ENCODE measurements around the gene HMGN4.
"Not testable (repeated sequence)": the region's sequence is repeated elsewhere in the genome, so short reads cannot be mapped to it uniquely, and the experiment has no call there.

DNA sequence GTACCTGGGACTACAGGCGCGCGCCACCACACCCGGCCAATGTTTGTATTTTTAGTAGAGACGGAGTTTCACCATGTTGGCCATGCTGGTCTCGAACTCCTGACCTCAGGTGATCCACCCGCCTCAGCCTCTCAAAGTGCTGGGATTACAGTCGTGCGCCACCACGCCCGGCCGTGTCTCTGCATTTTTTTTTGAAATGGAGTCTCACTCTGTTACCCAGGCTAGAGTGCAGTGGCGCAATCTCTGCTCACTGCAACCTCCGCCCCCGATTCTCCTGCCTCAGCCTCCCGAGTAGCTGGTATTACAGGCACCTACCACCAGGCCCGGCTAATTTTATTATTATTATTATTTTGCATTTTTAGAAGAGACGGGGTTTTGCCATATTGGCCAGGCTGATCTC, 9.2 kb downstream of the HMGN4 start:
- TF ChIP-seq TARDBP (IDR thresholded peaks at IDR 0.05); ZNF384 (IDR thresholded peaks at IDR 0.05); FOXM1 (IDR thresholded peaks at IDR 0.05; ENCODE audit: borderline replicate concordance); HDGF (IDR thresholded peaks at IDR 0.05; ENCODE audit: borderline replicate concordance); FOXK2 (IDR thresholded peaks at IDR 0.05); SP1 (IDR thresholded peaks at IDR 0.05); NFRKB (IDR thresholded peaks at IDR 0.05); L3MBTL2 (conservative IDR thresholded peaks at IDR 0.05); CTBP1 (IDR thresholded peaks at IDR 0.05; ENCODE audit: borderline replicate concordance); BHLHE40 (IDR thresholded peaks at IDR 0.05; ENCODE audit: borderline replicate concordance): not testable (repeated sequence)
- TF ChIP-seq, protein P1, sequence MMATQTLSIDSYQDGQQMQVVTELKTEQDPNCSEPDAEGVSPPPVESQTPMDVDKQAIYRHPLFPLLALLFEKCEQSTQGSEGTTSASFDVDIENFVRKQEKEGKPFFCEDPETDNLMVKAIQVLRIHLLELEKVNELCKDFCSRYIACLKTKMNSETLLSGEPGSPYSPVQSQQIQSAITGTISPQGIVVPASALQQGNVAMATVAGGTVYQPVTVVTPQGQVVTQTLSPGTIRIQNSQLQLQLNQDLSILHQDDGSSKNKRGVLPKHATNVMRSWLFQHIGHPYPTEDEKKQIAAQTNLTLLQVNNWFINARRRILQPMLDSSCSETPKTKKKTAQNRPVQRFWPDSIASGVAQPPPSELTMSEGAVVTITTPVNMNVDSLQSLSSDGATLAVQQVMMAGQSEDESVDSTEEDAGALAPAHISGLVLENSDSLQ (IDR thresholded peaks at IDR 0.05), result not testable (repeated sequence)
